Pancreas (tissue), 10 donors: ENCODE results near the gene BMP6. TPM values are rescaled to one million over a fixed set of nuclear protein-coding genes. Genes with fewer than 3 reads are reported as not detected.

Experiments
- ATAC-seq, 4 donors: fragments of 200-7000 bp; cut with Tn5 transposase; one replicate each; pipeline versions ENCODE4 v1.8.0 to v1.9.1; 2020; ENCODE audit warnings: mild to moderate bottlenecking in 4 of 4, moderate library complexity in 4 of 4
- DNase-seq, 6 donors: peaks; one replicate each; pipeline ENCODE4 v3.0.0-alpha.2; 2020
- FAIRE-seq: peaks from 2 replicates; lab custom pipeline; 2012; peaks lifted over from hg19 to GRCh38; lab: Jason Lieb, UNC
- H3K27ac ChIP-seq, 4 donors: fragments of 200-600 bp; sonication (generic); 1 replicate in 3 of 4; 2 replicates in 1 of 4; pipeline versions ENCODE4 v1.5.0 to v1.8.0; 2020
- H3K27me3 ChIP-seq, 4 donors: fragments of 200-600 bp; one replicate each; pipeline ENCODE4 v1.8.0; 2021
- H3K36me3 ChIP-seq, 3 donors: fragments of 200-600 bp; sonication (generic) in 1 of 3; one replicate each; pipeline versions ENCODE4 v1.5.0 to v1.8.0; 2020 to 2021
- H3K4me1 ChIP-seq, 3 donors: fragments of 200-600 bp; one replicate each; pipeline ENCODE4 v1.8.0; 2021
- H3K4me3 ChIP-seq, 4 donors: fragments of 200-600 bp; sonication (generic) in 2 of 4; one replicate each; pipeline versions ENCODE4 v1.5.0 to v1.8.0; 2020 to 2021
- H3K9me3 ChIP-seq, 4 donors: fragments of 200-600 bp; one replicate each; pipeline ENCODE4 v1.8.0; 2021
- WGBS, 2 donors: extraction: QIAGEN DNeasy Blood & Tissue Kit; methylation state at CpG; one replicate each; pipeline ENCODE4 v1.1.7; 2013; 5-methylcytosine and 5-hydroxymethylcytosine counted together
- intact Hi-C, 3 donors: fragments of 100-400 bp; cut with DNase I; formaldehyde crosslinking; loops; one replicate each; pipeline versions ENCODE4 v1.11.1 to v1.14.2; 2022
- polyA plus RNA-seq, 2 donors: library from polyadenylated mRNA; stranded (reverse); fragments of 200-250 nt; gene quantifications; one replicate each; pipeline ENCODE4 v1.2.3, GENCODE V29; 2013
- total RNA-seq, 6 donors: library from RNA; stranded (reverse); fragmentation: NEBNext Ultra II Directional in 4 of 6; extraction: Animal tissue kit (Norgen Biotek cat#: 25700) in 4 of 6; gene quantifications; one replicate each; pipeline versions ENCODE4 v1.2.1 to v1.2.4, GENCODE V29; 2021 to 2023
- TF ChIP-seq, protein P1 (sequence below), 4 donors: fragments of 200-600 bp; sonication (generic) in 3 of 4; IDR thresholded peaks; one replicate each; pipeline versions ENCODE4 v1.5.0 to v1.8.0; 2021; ENCODE audit warnings: antibody characterized with exemption in 4 of 4
- donor health status: healthy with polysubstance abuse.
- donor health status: DM: no; HTN: no; CAD: no; lungs with moderate emphysema.
- donor health status: DM: no; HTN: no; CAD: no.
- donor health status: control.
- donor health status: control.
- donor health status: Bipolar disorder and iron deficiency.
- donor health status: DM: yes; HTN: yes; CAD: no.
- donor health status: DM: no; HTN: no; CAD: no.
- donor health status: DM: no; HTN: no; CAD: no.
- donor health status: DM: yes; HTN: yes; CAD: no.

BMP6 gene
- total and polyA plus RNA-seq, 8 donors, result 0.09 to 0.69 (median 0.35) TPM

DNA sequence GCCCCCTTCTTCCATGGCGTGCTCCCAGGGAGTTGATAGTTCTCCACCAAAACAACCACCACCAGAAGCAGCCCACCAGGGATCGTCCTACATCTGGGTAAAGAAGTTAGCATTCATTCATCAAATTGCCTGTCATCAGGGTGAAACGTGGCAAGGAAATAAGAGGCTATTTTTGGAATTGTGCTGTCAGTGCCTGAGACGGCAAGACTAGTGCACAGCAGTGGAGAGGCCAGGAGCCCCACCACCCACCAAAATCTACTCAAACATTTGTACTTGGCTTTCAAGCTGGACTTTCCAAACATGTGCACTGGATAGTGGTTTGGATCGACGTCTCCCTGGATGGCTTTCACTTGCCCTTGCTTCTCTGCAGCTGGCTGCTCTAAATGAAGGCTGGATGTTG is 139.9 kb downstream of the BMP6 start:
- ATAC-seq (no peak), FAIRE-seq (no peak), DNase-seq (no peak)
- H3K9me3 ChIP-seq, result no peaks in the 10 kb centered on the region
- H3K4me1 ChIP-seq, result no peaks in the 10 kb centered on the region
- no peaks in the 10 kb centered on the region for H3K27me3 ChIP-seq
- H3K27ac ChIP-seq, result no peak overlapping the region
- intact Hi-C loops, result no loop called here
- 58 to 65% methylated on average over 6 of the region's 6 CpGs for WGBS, 2 donors
- H3K4me3 ChIP-seq, result no peak overlapping the region
- H3K36me3 ChIP-seq, result no peaks in the 10 kb centered on the region
- TF ChIP-seq, protein P1, sequence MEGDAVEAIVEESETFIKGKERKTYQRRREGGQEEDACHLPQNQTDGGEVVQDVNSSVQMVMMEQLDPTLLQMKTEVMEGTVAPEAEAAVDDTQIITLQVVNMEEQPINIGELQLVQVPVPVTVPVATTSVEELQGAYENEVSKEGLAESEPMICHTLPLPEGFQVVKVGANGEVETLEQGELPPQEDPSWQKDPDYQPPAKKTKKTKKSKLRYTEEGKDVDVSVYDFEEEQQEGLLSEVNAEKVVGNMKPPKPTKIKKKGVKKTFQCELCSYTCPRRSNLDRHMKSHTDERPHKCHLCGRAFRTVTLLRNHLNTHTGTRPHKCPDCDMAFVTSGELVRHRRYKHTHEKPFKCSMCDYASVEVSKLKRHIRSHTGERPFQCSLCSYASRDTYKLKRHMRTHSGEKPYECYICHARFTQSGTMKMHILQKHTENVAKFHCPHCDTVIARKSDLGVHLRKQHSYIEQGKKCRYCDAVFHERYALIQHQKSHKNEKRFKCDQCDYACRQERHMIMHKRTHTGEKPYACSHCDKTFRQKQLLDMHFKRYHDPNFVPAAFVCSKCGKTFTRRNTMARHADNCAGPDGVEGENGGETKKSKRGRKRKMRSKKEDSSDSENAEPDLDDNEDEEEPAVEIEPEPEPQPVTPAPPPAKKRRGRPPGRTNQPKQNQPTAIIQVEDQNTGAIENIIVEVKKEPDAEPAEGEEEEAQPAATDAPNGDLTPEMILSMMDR (IDR thresholded peaks at IDR 0.05), result no peak

DNA sequence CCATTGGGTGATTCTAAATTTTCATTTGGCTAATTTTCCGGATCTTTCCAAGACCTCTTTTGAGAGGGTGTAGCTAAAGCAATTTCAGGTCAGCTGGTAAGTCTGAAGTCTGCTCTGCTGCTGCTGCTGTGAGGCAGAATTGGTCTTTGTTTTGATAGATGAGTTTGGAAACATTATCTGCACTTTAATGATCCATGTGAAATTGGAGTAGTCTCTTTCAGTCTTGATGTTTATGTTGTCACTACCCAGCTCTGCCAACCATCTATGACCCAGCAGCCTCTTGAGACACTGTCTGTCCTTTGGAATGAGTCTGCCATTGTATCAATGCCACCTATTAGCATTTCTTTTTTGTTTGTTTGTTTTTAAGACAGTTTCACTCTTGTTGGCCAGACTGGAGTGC is 140.6 kb downstream of the BMP6 start:
- Histone ChIP-seq H3K9me3 (no peaks in the 10 kb centered on the region), H3K4me3 (no peak overlapping the region), H3K27me3 (no peaks in the 10 kb centered on the region), H3K36me3 (no peaks in the 10 kb centered on the region), H3K4me1 (no peaks in the 10 kb centered on the region), H3K27ac (no peak overlapping the region)
- intact Hi-C loops, result no loop called here
- no peak for ATAC-seq
- 72 to 81% methylated on average over 1 of the region's 1 CpG for WGBS, 2 donors
- FAIRE-seq, result no peak
- DNase-seq, result no peak
- TF ChIP-seq, protein P1 (IDR thresholded peaks at IDR 0.05), result no peak

DNA sequence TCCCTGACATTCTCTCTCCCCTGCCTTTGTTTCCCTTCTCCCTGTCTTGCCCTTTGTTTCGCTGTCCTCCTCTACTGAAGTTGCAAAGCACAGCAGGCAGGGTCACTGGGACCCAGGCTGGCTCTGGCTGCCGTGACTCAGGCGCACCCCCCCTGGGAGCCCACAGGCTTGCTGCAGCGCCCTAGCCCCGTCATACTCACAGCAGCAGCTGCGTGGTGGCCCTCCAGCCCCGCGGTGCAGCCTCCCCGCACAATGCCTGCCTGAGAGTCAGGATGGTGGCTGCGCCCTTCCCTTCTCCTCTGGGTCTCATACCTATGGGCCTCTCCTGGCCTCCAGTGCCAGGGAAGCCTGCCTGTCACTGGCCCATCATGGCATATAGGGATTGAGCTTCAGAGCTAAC is 143.0 kb downstream of the BMP6 start:
- no peaks in the 10 kb centered on the region for H3K27me3 ChIP-seq
- no peak overlapping the region for H3K4me3 ChIP-seq
- TF ChIP-seq, protein P1 (IDR thresholded peaks at IDR 0.05), result no peak
- no peak for DNase-seq
- no peak for ATAC-seq
- intact Hi-C loops, result no loop called here
- no peaks in the 10 kb centered on the region for H3K9me3 ChIP-seq
- H3K4me1 ChIP-seq, result no peaks in the 10 kb centered on the region
- H3K27ac ChIP-seq, result no peak overlapping the region
- FAIRE-seq, result no peak
- no peaks in the 10 kb centered on the region for H3K36me3 ChIP-seq
- WGBS, 2 donors, result 86 to 88% methylated on average over 10 of the region's 10 CpGs

- peak in 1 of 4 donors; percentile 24 for ATAC-seq
These were observed 152.6 kb downstream of the BMP6 start for GRCh38 chr6:7878401-7878964.

DNA sequence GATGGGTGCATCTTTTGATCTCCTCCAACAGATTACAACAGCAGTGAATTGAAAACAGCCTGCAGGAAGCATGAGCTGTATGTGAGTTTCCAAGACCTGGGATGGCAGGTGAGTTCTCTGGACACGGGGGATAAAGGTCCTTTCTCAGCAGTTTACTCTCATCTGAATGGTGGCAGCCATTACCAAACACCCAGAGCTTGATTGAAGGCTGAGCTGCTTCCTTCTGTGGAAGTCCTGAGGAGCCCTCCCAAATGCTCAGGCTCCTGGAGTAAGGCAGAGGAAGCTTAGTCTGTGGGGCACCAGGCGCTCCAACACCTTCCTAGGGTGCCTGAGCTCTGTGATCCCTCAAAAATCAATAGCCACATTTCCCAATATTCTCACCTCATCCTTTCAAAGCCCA is 153.1 kb downstream of the BMP6 start:
- intact Hi-C loops, result no loop called here
- Histone ChIP-seq H3K4me3 (no peak overlapping the region), H3K4me1 (no peaks in the 10 kb centered on the region), H3K36me3 (peaks cover 0 to 34% (median 26%) of the 10 kb centered on the region in 3 donors), H3K27me3 (no peaks in the 10 kb centered on the region), H3K9me3 (no peaks in the 10 kb centered on the region), H3K27ac (no peak overlapping the region)
- no peak for FAIRE-seq
- TF ChIP-seq, protein P1 (IDR thresholded peaks at IDR 0.05), result no peak
- DNase-seq, result no peak
- no peak for ATAC-seq
- 85 to 91% methylated on average over 2 of the region's 2 CpGs for WGBS, 2 donors

More at GRCh38 chr6:7878401-7878964, 152.6 kb downstream of the BMP6 start:
- WGBS, 2 donors, result 87 to 91% methylated on average over 10 of the region's 10 CpGs
- TF ChIP-seq, protein P1 (IDR thresholded peaks at IDR 0.05), result no peak
- no peak overlapping the region for H3K27ac ChIP-seq
- FAIRE-seq (no peak), DNase-seq (no peak)
- no peaks in the 10 kb centered on the region for H3K9me3 ChIP-seq
- no peaks in the 10 kb centered on the region for H3K4me1 ChIP-seq
- intact Hi-C loops, result no loop called here
- H3K4me3 ChIP-seq, result no peak overlapping the region
- H3K36me3 ChIP-seq, result peaks cover 0 to 28% (median 20%) of the 10 kb centered on the region in 3 donors
- no peaks in the 10 kb centered on the region for H3K27me3 ChIP-seq
